ENCODE measurements around the gene LSM4.
"Not testable (repeated sequence)": the region's sequence is repeated elsewhere in the genome, so short reads cannot be mapped to it uniquely, and the experiment has no call there.

Gene LSM4

DNA sequence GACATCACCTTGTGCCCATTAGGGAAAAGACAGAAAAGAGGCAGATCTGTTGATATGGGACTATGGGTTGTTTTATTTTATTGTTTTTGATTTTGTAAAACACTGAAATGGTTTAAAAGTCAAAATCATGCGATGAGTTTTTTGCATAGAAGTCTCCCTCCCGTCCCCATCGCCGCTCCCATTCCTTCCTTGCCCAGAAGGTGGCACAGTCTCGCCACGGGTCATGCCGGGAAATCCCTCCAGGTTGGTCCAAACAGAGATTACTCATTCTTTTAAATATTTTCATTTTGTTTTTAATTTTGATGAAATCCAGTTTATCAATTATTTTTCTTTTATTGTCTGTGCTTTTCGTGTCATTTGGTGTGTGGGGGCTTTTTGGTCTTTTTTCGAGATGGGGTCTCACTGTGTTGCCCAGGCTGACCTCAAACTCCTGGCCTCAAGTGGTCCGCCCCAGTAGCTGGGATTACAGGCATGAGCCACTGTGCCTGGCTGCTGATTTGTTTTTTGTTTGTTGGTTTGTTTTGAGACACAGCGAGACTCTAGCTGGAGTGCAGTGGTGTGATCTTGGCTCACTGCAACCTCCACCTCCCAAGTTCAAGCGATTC, 26.8 kb upstream of the LSM4 start:
- DNase-seq: peak; percentile 67 to 88
- TF ChIP-seq GATA1 (IDR thresholded peaks at IDR 0.05; ENCODE audit: low read depth, low read length): no peak
- no peak for TF ChIP-seq POLR2A (IDR thresholded peaks at IDR 0.05; ENCODE audit: low read length)

DNA sequence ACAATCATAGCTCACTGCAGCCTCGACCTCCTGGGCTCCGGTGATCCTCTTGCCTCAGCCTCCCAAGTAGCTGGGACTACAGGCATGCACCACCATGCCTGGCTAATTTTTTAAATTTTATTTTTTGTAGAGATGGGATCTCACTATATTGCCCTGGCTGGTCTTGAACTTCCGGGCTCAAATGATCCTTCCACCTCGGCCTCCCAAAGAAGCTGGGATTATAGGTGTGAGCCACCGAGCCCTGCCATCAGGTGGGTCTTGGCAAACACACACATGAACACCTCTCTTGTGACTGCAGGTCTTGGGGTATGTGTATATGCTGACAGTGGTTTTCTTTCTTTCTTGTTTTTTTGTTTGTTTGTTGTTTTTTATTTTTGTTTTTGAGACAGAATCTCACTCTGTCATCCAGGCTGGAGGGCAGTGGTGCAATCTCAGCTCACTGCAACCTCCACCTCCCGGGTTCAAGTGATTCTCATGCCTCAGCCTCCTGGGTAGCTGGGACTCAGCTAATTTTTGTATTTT, 26.0 kb upstream of the LSM4 start:
- DNase-seq: not testable (repeated sequence)

DNA sequence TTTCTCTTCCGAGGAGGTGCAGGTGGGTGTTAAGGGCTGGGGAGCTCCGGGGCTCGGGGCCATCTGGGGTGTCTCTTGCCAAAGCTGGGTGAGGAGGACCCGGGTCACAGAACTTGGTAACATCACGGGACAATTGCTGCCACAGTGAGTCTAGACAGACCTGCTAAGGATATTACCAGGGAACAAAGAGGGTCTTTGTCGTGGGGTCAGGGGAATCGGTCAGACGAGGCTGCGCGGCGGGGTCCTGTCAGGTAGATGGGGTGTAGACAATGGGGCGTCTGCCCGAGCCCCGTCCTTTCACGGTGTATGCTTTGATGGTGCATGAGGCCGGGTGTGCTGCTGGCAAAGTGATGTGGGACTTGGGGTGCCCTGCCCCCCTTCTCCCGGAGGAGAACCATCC, 25.3 kb upstream of the LSM4 start:
- TF ChIP-seq GATA1 (IDR thresholded peaks at IDR 0.05; ENCODE audit: low read depth, low read length) (no peak), POLR2A (IDR thresholded peaks at IDR 0.05; ENCODE audit: low read length) (no peak)
- DNase-seq: no peak

GRCh38 chr19:18346091-18346490, 23.2 kb upstream of the LSM4 start:
- no peak for DNase-seq
- no peak for TF ChIP-seq GATA1 (IDR thresholded peaks at IDR 0.05; ENCODE audit: low read depth, low read length)
- no peak for TF ChIP-seq POLR2A (IDR thresholded peaks at IDR 0.05; ENCODE audit: low read length)

DNA sequence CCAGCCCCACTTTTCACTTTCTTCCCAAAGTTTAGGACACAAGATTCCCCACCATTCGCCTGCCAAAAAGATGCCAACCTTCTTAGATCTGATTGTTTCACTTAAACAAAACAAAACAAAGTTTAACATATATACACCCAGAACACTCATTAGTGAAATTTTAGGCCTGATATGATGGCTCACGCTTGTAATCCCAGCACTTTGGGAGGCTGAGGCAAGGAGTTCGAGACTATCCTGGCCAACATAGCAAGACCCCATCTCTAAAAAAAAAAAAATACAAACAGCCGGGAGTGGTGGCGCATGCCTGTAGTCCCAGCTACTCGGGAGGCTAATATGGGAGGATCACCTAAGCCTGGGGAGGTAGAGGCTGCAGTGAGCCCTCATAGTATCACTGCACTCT, 22.4 kb upstream of the LSM4 start:
- DNase-seq: no peak
- no peak for TF ChIP-seq POLR2A (IDR thresholded peaks at IDR 0.05; ENCODE audit: low read length)
- TF ChIP-seq GATA1 (IDR thresholded peaks at IDR 0.05; ENCODE audit: low read depth, low read length): no peak

DNA sequence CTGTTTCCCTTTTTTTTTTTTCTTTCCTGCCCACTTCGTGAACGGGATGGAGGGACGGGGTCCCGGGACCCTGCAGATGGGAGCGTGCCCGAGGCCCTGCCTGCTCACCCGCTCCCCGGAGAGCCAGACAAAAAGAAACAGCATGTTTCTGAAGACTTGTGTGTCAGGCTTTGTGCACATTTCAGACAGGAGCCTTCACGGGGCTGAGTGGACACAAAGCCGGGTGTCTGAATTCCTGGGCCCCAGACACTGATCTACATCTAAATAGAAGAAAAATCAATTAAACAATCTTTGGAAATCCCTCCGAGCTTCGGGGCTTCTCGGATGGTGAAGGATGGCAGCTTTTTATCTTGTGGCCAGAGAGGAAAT, 21.7 kb upstream of the LSM4 start:
- TF ChIP-seq GATA1 (IDR thresholded peaks at IDR 0.05; ENCODE audit: low read depth, low read length) (no peak), POLR2A (IDR thresholded peaks at IDR 0.05; ENCODE audit: low read length) (no peak)

DNA sequence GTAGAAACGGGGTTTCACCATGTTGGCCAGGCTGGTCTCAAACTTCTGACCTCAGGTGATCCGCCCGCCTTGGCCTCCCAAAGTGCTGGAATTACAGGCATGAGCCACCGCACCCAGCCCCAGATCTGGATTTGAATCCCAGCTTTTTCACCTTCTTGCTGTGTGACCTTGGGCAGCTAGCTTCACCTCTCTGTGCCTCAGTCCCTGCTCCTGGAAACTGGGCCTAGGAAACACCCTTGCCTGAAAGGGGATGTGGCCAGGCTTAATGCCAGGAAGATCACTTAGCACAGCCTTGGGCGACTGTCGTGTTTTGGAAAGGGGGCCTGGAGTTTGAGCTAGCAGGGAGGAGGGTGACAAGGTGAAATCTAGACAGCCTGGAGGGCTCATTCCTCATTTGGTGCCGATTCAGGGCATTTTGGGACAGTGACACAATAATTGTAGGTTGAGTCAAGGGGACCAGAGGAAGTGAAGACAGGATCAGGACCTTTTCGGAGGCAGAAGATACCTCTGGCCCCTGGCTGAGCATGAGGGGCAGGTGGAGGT, 19.3 kb upstream of the LSM4 start:
- no peak for DNase-seq
- TF ChIP-seq POLR2A (IDR thresholded peaks at IDR 0.05; ENCODE audit: low read length) (no peak), GATA1 (IDR thresholded peaks at IDR 0.05; ENCODE audit: low read depth, low read length) (no peak)

More for the DNA sequence above, 21.7 kb upstream of the LSM4 start:
- no peak for DNase-seq

GRCh38 chr19:18340990-18341868, 18.4 kb upstream of the LSM4 start:
- TF ChIP-seq POLR2A (IDR thresholded peaks at IDR 0.05; ENCODE audit: low read length): no peak
- TF ChIP-seq GATA1 (IDR thresholded peaks at IDR 0.05; ENCODE audit: low read depth, low read length): no peak
- peak; percentile 75 for DNase-seq

DNA sequence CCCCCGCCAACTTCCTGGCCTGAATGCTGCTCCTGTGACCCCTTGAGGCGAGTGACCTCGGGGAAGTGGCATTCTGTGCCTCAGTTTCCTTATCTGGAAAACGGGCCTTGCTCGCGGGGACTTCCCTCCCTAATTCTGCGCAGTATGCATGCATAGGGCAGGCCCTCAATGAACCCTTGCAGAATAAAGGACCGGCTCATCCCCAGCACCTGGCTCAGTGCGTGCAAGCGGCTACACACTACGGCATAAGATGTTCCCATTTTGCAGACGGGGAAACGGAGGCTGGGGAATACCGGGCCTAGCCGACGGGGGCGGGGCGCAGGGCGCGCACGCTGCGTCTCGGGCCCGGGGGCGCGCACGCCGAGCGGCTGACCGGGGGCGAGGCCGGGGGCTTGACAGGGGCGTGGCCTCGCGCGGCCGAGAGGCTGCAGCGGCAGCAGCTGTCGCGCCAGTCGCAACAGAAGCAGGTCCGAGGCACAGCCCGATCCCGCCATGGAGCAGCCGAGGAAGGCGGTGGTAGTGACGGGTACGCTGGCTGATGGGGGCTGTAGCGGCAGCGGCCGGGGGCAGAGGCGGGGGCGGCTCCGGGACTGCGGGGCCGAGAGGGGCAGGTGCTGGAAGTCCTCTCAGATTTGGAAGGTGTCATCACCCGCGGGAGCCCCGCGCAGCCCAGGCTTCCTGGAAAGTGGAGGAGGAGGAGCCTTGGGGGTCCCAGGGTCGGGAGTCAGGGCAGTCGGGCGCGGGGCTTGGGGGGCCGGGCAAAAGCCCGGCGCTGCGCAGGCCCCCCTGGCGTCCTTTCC, 17.5 kb upstream of the LSM4 start, which contains the start of gene PGPEP1:
TSS of gene PGPEP1 (plus strand) at position 409 of the 800 bp plus-strand sequence. CDS start at position 493, 84 bp downstream.
- TF ChIP-seq GATA1 (IDR thresholded peaks at IDR 0.05; ENCODE audit: low read depth, low read length): no peak
- peak; percentile 28 for TF ChIP-seq POLR2A (IDR thresholded peaks at IDR 0.05; ENCODE audit: low read length)
- DNase-seq: peak; percentile 84 to 90

DNA sequence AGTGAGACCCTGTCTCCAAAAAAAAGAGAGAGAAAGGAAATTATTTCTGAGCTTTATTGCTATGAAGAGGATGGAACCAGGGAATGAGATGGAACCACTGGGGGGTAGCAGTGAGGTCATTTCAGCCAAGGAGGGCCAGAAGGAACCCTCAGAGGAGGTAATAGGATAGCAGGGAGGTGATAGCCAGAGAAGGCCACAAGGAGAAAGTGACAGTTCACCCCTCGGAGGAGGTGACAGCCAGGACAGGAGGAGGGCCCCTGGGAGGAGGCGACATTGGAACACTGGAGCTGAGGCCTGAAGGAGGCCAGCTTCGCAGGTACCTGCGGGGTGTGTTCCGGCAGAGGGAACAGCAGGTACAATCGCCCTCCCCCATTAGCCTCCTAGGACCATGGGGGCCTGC, 16.8 kb upstream of the LSM4 start:
- DNase-seq: peak; percentile 57 to 64
- TF ChIP-seq POLR2A (IDR thresholded peaks at IDR 0.05; ENCODE audit: low read length) (no peak), GATA1 (IDR thresholded peaks at IDR 0.05; ENCODE audit: low read depth, low read length) (no peak)

DNA sequence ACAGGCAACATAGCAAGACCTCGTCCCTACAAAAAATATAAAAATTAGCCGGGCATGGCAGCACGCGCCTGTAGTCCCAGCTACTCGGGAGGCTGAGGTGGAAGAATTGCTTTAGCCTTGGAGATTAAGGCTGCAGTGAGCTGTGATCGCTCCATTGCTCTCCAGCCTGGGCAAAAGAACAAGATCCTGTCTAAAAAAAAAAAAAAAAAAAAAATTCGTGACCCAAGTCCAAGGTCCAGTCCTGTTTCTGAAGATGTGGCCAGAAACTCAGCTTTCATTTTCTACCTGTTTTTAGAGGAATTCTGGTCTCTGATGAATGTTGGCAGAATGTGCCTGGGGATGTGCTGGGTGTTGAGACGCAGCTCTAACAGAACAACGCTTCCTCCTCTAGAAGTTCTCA, 15.7 kb upstream of the LSM4 start:
- TF ChIP-seq GATA1 (IDR thresholded peaks at IDR 0.05; ENCODE audit: low read depth, low read length): no peak
- TF ChIP-seq POLR2A (IDR thresholded peaks at IDR 0.05; ENCODE audit: low read length): no peak
- DNase-seq: no peak

GRCh38 chr19:18336121-18336520, 13.2 kb upstream of the LSM4 start:
- TF ChIP-seq GATA1 (IDR thresholded peaks at IDR 0.05; ENCODE audit: low read depth, low read length) (no peak), POLR2A (IDR thresholded peaks at IDR 0.05; ENCODE audit: low read length) (no peak)
- DNase-seq: no peak

GRCh38 chr19:18333680-18334079, 10.8 kb upstream of the LSM4 start:
- no peak for TF ChIP-seq POLR2A (IDR thresholded peaks at IDR 0.05; ENCODE audit: low read length)
- TF ChIP-seq GATA1 (IDR thresholded peaks at IDR 0.05; ENCODE audit: low read depth, low read length): no peak
- DNase-seq: no peak
